Measurements from ENCODE around the gene PPP1R17.

Gene PPP1R17

GRCh38 chr7:31702354-31702753 is 15.3 kb downstream of the PPP1R17 start:
- no peak for DNase-seq

- no peak for DNase-seq
Observed at GRCh38 chr7:31705377-31705776, 18.4 kb downstream of the PPP1R17 start.

- DNase-seq = peak; percentile 47
Observed at GRCh38 chr7:31707089-31707488, 20.1 kb downstream of the PPP1R17 start.

- DNase-seq = peak; percentile 80
Observed at GRCh38 chr7:31710171-31710570, 23.2 kb downstream of the PPP1R17 start.

GRCh38 chr7:31716355-31716754 is 29.3 kb downstream of the PPP1R17 start:
- no peak for DNase-seq

GRCh38 chr7:31720366-31720765 is 33.4 kb downstream of the PPP1R17 start:
- DNase-seq = peak; percentile 70

- DNase-seq = no peak
Observed at GRCh38 chr7:31724696-31725095, 37.7 kb downstream of the PPP1R17 start.

GRCh38 chr7:31729195-31729804 is 42.3 kb downstream of the PPP1R17 start:
- DNase-seq = no peak

GRCh38 chr7:31734456-31734855 is 47.4 kb downstream of the PPP1R17 start:
- no peak for DNase-seq

GRCh38 chr7:31735991-31736982 is 49.3 kb downstream of the PPP1R17 start:
- peak; percentile 61 for DNase-seq

- DNase-seq = no peak
Observed at GRCh38 chr7:31741852-31742251, 54.8 kb downstream of the PPP1R17 start.

GRCh38 chr7:31744294-31744874 is 57.4 kb downstream of the PPP1R17 start:
- peak; percentile 38 for DNase-seq

GRCh38 chr7:31747553-31747952 is 60.5 kb downstream of the PPP1R17 start:
- no peak for DNase-seq

GRCh38 chr7:31748084-31748483 is 61.1 kb downstream of the PPP1R17 start:
- DNase-seq = no peak

GRCh38 chr7:31751726-31752125 is 64.7 kb downstream of the PPP1R17 start:
- DNase-seq = no peak
